ENCODE results near the gene SLC37A3. TPM values are rescaled to one million over a fixed set of nuclear protein-coding genes. Genes with fewer than 3 reads are reported as not detected.

SLC37A3 gene
- total and polyA plus RNA-seq, 2 donors (not counting 3 experiments of a cell fraction or from before 2014, with no cell fraction given), result 32.7 to 59.7 TPM

DNA sequence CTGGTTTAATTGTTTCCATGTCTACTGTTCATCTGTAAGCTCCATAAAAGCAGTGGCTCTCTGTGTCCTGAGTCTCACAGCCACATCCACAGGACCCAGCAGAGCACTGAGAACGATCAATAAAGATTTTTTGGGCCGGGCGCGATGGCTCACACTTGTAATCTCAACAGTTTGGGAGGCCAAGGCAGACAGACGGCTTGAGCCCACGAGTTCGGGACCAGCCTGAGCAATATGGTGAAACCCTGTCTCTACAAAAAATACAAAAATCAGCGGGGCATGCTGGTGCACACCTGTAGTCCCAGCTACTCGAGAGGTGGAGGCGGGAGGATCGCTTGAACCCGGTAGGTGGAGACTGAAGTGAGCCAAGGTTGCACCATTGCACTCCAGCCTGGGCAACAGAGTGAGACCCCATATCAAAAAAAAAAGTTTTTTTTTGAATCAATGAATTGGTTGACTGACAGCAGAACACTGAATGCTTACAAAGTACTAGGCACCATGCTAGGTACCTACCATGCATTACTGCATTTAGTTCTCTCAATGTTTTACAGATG is 4.5 kb downstream of the SLC37A3 start:
- Histone ChIP-seq H3K27ac (ENCODE audit: insufficient read depth, low read depth, low read length) (no peak overlapping the region), H3K4me2 (ENCODE audit: insufficient read depth, low read length) (no peak overlapping the region), H3K4me1 (ENCODE audit: control insufficient read depth, extremely low read depth, insufficient read depth, low read length) (peaks cover 10% of the 10 kb centered on the region), H3K9me3 (replicated peaks; ENCODE audit: control insufficient read depth, insufficient read depth, low read length) (no peaks in the 10 kb centered on the region), H3K4me3 (replicated peaks in 1 of 3; ENCODE audit: insufficient read depth in 1 of 3, low read depth in 1 of 3, low read length in 3 of 3) (no peak overlapping the region), H3K9ac (replicated peaks; ENCODE audit: extremely low read depth, insufficient read depth, low read length) (no peak overlapping the region), H3K79me2 (ENCODE audit: control insufficient read depth, insufficient read depth, low read length) (peaks cover 53% of the 10 kb centered on the region), H3K27me3 (ENCODE audit: control insufficient read depth in 2 of 2, insufficient read depth in 2 of 2, low read length in 2 of 2) (no peaks in the 10 kb centered on the region), H3K9me1 (replicated peaks; ENCODE audit: control insufficient read depth, extremely low read depth, insufficient read depth, low read length) (no peaks in the 10 kb centered on the region), H4K20me1 (replicated peaks; ENCODE audit: control insufficient read depth, extremely low read depth, insufficient read depth, low read length) (peaks cover 5% of the 10 kb centered on the region), H3K36me3 (ENCODE audit: control insufficient read depth in 2 of 2, extremely low read depth in 1 of 2, insufficient read depth in 2 of 2, low read length in 2 of 2) (no peaks in the 10 kb centered on the region), H2AFZ (ENCODE audit: low read depth, low read length) (no peak overlapping the region)
- POLR2A ChIA-PET, result no interaction called here
- no TSS peak for BruUV-seq (replicated peaks)
- dilution Hi-C loops (cut with MboI; ENCODE audit: extremely low pct_ligation_motif_present, low sequenced_read_pairs) (no loop called here), intact Hi-C loops (cut with micrococcal nuclease) (no loop called here)
- CTCF ChIA-PET, result no interaction called here
- FAIRE-seq, result no peak
- no peak for DNase-seq (ENCODE audit: low read depth, low spot score)
- no peak for TF ChIP-seq POLR2AphosphoS5 (IDR thresholded peaks at IDR 0.05; ENCODE audit: insufficient read depth, low read depth, low read length)
- TF ChIP-seq, protein P1, sequence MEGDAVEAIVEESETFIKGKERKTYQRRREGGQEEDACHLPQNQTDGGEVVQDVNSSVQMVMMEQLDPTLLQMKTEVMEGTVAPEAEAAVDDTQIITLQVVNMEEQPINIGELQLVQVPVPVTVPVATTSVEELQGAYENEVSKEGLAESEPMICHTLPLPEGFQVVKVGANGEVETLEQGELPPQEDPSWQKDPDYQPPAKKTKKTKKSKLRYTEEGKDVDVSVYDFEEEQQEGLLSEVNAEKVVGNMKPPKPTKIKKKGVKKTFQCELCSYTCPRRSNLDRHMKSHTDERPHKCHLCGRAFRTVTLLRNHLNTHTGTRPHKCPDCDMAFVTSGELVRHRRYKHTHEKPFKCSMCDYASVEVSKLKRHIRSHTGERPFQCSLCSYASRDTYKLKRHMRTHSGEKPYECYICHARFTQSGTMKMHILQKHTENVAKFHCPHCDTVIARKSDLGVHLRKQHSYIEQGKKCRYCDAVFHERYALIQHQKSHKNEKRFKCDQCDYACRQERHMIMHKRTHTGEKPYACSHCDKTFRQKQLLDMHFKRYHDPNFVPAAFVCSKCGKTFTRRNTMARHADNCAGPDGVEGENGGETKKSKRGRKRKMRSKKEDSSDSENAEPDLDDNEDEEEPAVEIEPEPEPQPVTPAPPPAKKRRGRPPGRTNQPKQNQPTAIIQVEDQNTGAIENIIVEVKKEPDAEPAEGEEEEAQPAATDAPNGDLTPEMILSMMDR (IDR thresholded peaks at IDR 0.05; ENCODE audit: extremely low read depth in 1 of 2, insufficient read depth in 1 of 2, low read depth in 1 of 2, low read length in 2 of 2), result no peak
- TF ChIP-seq FOS (IDR thresholded peaks at IDR 0.05; ENCODE audit: borderline replicate concordance, insufficient read depth, low read length), result no peak
- TF ChIP-seq POLR2A (IDR thresholded peaks at IDR 0.05; ENCODE audit: low read depth, low read length), result no peak
- no peak for TF ChIP-seq MYC (IDR thresholded peaks at IDR 0.05; ENCODE audit: low read depth, low read length)
- TF ChIP-seq EZH2 (IDR thresholded peaks at IDR 0.05; ENCODE audit: borderline replicate concordance, low read depth, low read length, severe bottlenecking), result no peak
- TF ChIP-seq, protein P2, sequence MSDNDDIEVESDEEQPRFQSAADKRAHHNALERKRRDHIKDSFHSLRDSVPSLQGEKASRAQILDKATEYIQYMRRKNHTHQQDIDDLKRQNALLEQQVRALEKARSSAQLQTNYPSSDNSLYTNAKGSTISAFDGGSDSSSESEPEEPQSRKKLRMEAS (IDR thresholded peaks at IDR 0.05; ENCODE audit: insufficient read depth, insufficient read length), result no peak
- TF ChIP-seq JUN (IDR thresholded peaks at IDR 0.05; ENCODE audit: borderline replicate concordance, insufficient read depth, insufficient read length, low read depth), result no peak
- no peak for TF ChIP-seq GATA2 (IDR thresholded peaks at IDR 0.05; ENCODE audit: insufficient read depth, insufficient read length, low read depth, low read length)
